Right lobe of liver (tissue), 4 donors: ENCODE data around the gene AHCYL2.
"Not testable (repeated sequence)": the region's sequence is repeated elsewhere in the genome, so short reads cannot be mapped to it uniquely, and the experiment has no call there.

ENCODE experiments used
- CTCF ChIP-seq, 4 donors: fragments of 200-600 bp in 3 of 4; fragments of 450-650 bp in 1 of 4; IDR thresholded peaks; one replicate each; pipeline versions ENCODE4 v1.5.1 to v1.8.0; 2016 to 2022; ENCODE audit warnings: antibody characterized with exemption in 4 of 4, mild to moderate bottlenecking in 2 of 4
- POLR2A ChIP-seq: fragments of 450-650 bp; IDR thresholded peaks from one replicate; pipeline ENCODE4 v1.6.1; 2017; ENCODE audit warnings: antibody characterized with exemption, mild to moderate bottlenecking
- donor health status: DM: no; HTN: no; CAD: no.
- donor health status: DM: no; HTN: no; CAD: no.
- donor health status: DM: no; HTN: yes; CAD: no.

GRCh38 chr7:129353104-129353503, 128.3 kb downstream of the AHCYL2 start:
- TF ChIP-seq CTCF (IDR thresholded peaks at IDR 0.05); POLR2A: not testable (repeated sequence)
